Upper lobe of left lung (tissue), 4 donors: ENCODE results near the gene RAB40AL.

Experiments
- CTCF ChIP-seq, 6 experiments: fragments of 450-650 bp in 4 of 6; fragments of 200-600 bp in 2 of 6; sonication (generic) in 2 of 6; IDR thresholded peaks; one replicate each; pipeline ENCODE4 v1.5.1; 2016 to 2019; ENCODE audit warnings: antibody characterized with exemption in 6 of 6
- EP300 ChIP-seq, 4 donors: sonication (generic); formaldehyde crosslinking; IDR thresholded peaks; one replicate each; pipeline ENCODE4 v1.5.1; 2017; ENCODE audit warnings: antibody characterized with exemption in 4 of 4, control low read depth in 2 of 4
- POLR2A ChIP-seq, 4 donors: fragments of 450-650 bp; IDR thresholded peaks; one replicate each; pipeline ENCODE4 v1.5.1; 2016 to 2017; ENCODE audit warnings: antibody characterized with exemption in 4 of 4, mild to moderate bottlenecking in 2 of 4
- POLR2AphosphoS5 ChIP-seq, 2 donors: sonication (generic); formaldehyde crosslinking; IDR thresholded peaks; one replicate each; pipeline ENCODE4 v1.5.1; 2017; ENCODE audit warnings: antibody characterized with exemption in 2 of 2

- no peak for TF ChIP-seq CTCF (IDR thresholded peaks at IDR 0.05)
- no peak for TF ChIP-seq POLR2AphosphoS5 (IDR thresholded peaks at IDR 0.05)
- TF ChIP-seq POLR2A (IDR thresholded peaks at IDR 0.05): no peak
- no peak for TF ChIP-seq EP300 (IDR thresholded peaks at IDR 0.05)
Observed at GRCh38 chrX:102963955-102964354, 26.9 kb downstream of the RAB40AL start.
